NCI-H82 (cell line): ENCODE data around the gene ADGRD1.

Experiments used
- DNase-seq: peaks from one replicate; lab custom pipeline; 2025; lab: John Stamatoyannopoulos, UW

The ADGRD1 gene

GRCh38 chr12:131041968-131042833 lies 88.5 kb downstream of the ADGRD1 start:
- DNase-seq: no peak

- DNase-seq: no peak
Measured at GRCh38 chr12:131042834-131043245, 89.1 kb downstream of the ADGRD1 start.

- DNase-seq: no peak
Measured at GRCh38 chr12:131043401-131043871, 89.7 kb downstream of the ADGRD1 start.

- no peak for DNase-seq
Measured at GRCh38 chr12:131044136-131044535, 90.4 kb downstream of the ADGRD1 start.

- DNase-seq: peak; percentile 14
Measured at GRCh38 chr12:131044760-131045381, 91.2 kb downstream of the ADGRD1 start.

GRCh38 chr12:131045705-131046460 lies 92.2 kb downstream of the ADGRD1 start:
- no peak for DNase-seq

GRCh38 chr12:131046813-131047788 lies 93.4 kb downstream of the ADGRD1 start:
- no peak for DNase-seq

- DNase-seq: peak; percentile 44
Measured at GRCh38 chr12:131047789-131048610, 94.3 kb downstream of the ADGRD1 start.

GRCh38 chr12:131048611-131048990 lies 94.9 kb downstream of the ADGRD1 start:
- DNase-seq: no peak

- DNase-seq: no peak
Measured at GRCh38 chr12:131049002-131049401, 95.3 kb downstream of the ADGRD1 start.

- DNase-seq: peak; percentile 23
Measured at GRCh38 chr12:131049549-131050339, 96.0 kb downstream of the ADGRD1 start.

- no peak for DNase-seq
Measured at GRCh38 chr12:131050463-131051154, 96.9 kb downstream of the ADGRD1 start.

- DNase-seq: no peak
Measured at GRCh38 chr12:131051155-131051473, 97.4 kb downstream of the ADGRD1 start.

- no peak for DNase-seq
Measured at GRCh38 chr12:131052063-131052781, 98.5 kb downstream of the ADGRD1 start.

- DNase-seq: no peak
Measured at GRCh38 chr12:131052929-131053328, 99.2 kb downstream of the ADGRD1 start.

- DNase-seq: no peak
Measured at GRCh38 chr12:131053567-131053966, 99.9 kb downstream of the ADGRD1 start.

GRCh38 chr12:131054345-131055092 lies 100.8 kb downstream of the ADGRD1 start:
- DNase-seq: no peak

GRCh38 chr12:131055093-131055465 lies 101.4 kb downstream of the ADGRD1 start:
- no peak for DNase-seq
